ENCODE data around the gene PEDS1. TPM values are rescaled to one million over a fixed set of nuclear protein-coding genes. Genes with fewer than 3 reads are reported as not detected.

Gene PEDS1
- total and polyA plus RNA-seq, 2 of the 13 experiments (the other 11 are each of a cell fraction or from before 2014, with no cell fraction given), result 30.5 to 93.9 TPM

DNA sequence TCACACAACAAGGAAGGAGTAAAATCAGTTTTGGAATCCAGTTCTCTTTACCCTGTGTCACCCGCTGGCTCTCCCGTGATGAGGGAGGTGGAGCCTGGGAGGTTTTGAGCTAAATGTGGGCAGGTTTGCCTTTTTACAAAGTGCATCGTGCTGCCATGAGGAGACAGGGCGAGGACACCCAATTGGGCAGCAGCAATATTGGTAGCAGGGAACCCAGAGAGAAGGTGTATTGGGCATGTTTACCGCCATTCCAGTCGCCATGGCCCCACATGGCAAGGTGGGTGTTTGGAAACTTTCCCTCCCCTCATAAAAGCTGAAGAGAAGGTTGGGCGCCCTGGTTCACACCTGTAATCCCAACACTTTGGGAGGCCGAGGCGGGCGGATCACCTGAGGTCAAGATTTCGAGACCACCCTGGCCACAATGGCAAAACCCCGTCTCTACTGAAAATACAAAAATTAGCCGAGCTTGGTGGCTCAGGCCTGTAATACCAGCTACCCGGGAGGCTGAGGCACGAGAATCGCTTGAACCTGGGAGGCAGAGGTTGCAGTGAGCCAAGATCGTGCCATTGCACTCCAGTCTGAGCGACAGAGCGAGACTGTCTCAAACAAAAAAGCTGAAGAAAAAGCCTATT is 37.0 kb downstream of the PEDS1 start (continued):
- no peak for TF ChIP-seq ZNF354B (CRISPR knock-in tag; IDR thresholded peaks at IDR 0.05)
- TF ChIP-seq ZNF724P (CRISPR knock-in tag; IDR thresholded peaks at IDR 0.05; ENCODE audit: borderline replicate concordance), result no peak
- TF ChIP-seq ZNF768 (CRISPR knock-in tag; IDR thresholded peaks at IDR 0.05), result no peak
- TF ChIP-seq, protein P1, sequence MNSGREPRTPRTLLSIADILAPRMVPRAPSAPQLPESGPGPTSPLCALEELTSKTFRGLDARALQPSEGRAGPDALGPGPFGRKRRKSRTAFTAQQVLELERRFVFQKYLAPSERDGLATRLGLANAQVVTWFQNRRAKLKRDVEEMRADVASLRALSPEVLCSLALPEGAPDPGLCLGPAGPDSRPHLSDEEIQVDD (CRISPR knock-in tag; IDR thresholded peaks at IDR 0.05; ENCODE audit: borderline replicate concordance), result no peak
- TF ChIP-seq ATAD3A (CRISPR knock-in tag; IDR thresholded peaks at IDR 0.05), result no peak
- TF ChIP-seq, protein P2, sequence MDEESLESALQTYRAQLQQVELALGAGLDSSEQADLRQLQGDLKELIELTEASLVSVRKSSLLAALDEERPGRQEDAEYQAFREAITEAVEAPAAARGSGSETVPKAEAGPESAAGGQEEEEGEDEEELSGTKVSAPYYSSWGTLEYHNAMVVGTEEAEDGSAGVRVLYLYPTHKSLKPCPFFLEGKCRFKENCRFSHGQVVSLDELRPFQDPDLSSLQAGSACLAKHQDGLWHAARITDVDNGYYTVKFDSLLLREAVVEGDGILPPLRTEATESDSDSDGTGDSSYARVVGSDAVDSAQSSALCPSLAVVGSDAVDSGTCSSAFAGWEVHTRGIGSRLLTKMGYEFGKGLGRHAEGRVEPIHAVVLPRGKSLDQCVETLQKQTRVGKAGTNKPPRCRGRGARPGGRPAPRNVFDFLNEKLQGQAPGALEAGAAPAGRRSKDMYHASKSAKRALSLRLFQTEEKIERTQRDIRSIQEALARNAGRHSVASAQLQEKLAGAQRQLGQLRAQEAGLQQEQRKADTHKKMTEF (CRISPR knock-in tag; IDR thresholded peaks at IDR 0.05), result no peak
- TF ChIP-seq, protein P3, sequence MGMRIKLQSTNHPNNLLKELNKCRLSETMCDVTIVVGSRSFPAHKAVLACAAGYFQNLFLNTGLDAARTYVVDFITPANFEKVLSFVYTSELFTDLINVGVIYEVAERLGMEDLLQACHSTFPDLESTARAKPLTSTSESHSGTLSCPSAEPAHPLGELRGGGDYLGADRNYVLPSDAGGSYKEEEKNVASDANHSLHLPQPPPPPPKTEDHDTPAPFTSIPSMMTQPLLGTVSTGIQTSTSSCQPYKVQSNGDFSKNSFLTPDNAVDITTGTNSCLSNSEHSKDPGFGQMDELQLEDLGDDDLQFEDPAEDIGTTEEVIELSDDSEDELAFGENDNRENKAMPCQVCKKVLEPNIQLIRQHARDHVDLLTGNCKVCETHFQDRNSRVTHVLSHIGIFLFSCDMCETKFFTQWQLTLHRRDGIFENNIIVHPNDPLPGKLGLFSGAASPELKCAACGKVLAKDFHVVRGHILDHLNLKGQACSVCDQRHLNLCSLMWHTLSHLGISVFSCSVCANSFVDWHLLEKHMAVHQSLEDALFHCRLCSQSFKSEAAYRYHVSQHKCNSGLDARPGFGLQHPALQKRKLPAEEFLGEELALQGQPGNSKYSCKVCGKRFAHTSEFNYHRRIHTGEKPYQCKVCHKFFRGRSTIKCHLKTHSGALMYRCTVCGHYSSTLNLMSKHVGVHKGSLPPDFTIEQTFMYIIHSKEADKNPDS (CRISPR knock-in tag; IDR thresholded peaks at IDR 0.05), result no peak
- TF ChIP-seq, protein P4, sequence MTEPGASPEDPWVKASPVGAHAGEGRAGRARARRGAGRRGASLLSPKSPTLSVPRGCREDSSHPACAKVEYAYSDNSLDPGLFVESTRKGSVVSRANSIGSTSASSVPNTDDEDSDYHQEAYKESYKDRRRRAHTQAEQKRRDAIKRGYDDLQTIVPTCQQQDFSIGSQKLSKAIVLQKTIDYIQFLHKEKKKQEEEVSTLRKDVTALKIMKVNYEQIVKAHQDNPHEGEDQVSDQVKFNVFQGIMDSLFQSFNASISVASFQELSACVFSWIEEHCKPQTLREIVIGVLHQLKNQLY (CRISPR knock-in tag; IDR thresholded peaks at IDR 0.05), result no peak
- TF ChIP-seq, protein P5, sequence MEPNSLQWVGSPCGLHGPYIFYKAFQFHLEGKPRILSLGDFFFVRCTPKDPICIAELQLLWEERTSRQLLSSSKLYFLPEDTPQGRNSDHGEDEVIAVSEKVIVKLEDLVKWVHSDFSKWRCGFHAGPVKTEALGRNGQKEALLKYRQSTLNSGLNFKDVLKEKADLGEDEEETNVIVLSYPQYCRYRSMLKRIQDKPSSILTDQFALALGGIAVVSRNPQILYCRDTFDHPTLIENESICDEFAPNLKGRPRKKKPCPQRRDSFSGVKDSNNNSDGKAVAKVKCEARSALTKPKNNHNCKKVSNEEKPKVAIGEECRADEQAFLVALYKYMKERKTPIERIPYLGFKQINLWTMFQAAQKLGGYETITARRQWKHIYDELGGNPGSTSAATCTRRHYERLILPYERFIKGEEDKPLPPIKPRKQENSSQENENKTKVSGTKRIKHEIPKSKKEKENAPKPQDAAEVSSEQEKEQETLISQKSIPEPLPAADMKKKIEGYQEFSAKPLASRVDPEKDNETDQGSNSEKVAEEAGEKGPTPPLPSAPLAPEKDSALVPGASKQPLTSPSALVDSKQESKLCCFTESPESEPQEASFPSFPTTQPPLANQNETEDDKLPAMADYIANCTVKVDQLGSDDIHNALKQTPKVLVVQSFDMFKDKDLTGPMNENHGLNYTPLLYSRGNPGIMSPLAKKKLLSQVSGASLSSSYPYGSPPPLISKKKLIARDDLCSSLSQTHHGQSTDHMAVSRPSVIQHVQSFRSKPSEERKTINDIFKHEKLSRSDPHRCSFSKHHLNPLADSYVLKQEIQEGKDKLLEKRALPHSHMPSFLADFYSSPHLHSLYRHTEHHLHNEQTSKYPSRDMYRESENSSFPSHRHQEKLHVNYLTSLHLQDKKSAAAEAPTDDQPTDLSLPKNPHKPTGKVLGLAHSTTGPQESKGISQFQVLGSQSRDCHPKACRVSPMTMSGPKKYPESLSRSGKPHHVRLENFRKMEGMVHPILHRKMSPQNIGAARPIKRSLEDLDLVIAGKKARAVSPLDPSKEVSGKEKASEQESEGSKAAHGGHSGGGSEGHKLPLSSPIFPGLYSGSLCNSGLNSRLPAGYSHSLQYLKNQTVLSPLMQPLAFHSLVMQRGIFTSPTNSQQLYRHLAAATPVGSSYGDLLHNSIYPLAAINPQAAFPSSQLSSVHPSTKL (CRISPR knock-in tag; IDR thresholded peaks at IDR 0.05), result no peak
- TF ChIP-seq IKZF4 (CRISPR knock-in tag; IDR thresholded peaks at IDR 0.05; ENCODE audit: borderline replicate concordance, low read depth, not compliant biosample characterization), result peak; percentile 74
- no peak for TF ChIP-seq ZNF839 (CRISPR knock-in tag; IDR thresholded peaks at IDR 0.05; ENCODE audit: borderline replicate concordance)
- no peak for TF ChIP-seq NCOA5 (CRISPR knock-in tag; IDR thresholded peaks at IDR 0.05)
- TF ChIP-seq, protein P6, sequence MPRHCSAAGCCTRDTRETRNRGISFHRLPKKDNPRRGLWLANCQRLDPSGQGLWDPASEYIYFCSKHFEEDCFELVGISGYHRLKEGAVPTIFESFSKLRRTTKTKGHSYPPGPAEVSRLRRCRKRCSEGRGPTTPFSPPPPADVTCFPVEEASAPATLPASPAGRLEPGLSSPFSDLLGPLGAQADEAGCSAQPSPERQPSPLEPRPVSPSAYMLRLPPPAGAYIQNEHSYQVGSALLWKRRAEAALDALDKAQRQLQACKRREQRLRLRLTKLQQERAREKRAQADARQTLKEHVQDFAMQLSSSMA (CRISPR knock-in tag; IDR thresholded peaks at IDR 0.05), result peak; percentile 39; the same call in 1 of the 2 replicates
- no peak for TF ChIP-seq ZFP37 (CRISPR knock-in tag; IDR thresholded peaks at IDR 0.05; ENCODE audit: borderline replicate concordance)
- 0 out of 2 replicates have a peak, but pooled peaks have one; percentile 42 for TF ChIP-seq ZNF230 (CRISPR knock-in tag; IDR thresholded peaks at IDR 0.05)
- TF ChIP-seq ZFP36L2 (CRISPR knock-in tag; IDR thresholded peaks at IDR 0.05), result no peak
- 0 out of 2 replicates have a peak, but pooled peaks have one; percentile 1 for TF ChIP-seq ZNF619 (CRISPR knock-in tag; IDR thresholded peaks at IDR 0.05)
- TF ChIP-seq, protein P7, sequence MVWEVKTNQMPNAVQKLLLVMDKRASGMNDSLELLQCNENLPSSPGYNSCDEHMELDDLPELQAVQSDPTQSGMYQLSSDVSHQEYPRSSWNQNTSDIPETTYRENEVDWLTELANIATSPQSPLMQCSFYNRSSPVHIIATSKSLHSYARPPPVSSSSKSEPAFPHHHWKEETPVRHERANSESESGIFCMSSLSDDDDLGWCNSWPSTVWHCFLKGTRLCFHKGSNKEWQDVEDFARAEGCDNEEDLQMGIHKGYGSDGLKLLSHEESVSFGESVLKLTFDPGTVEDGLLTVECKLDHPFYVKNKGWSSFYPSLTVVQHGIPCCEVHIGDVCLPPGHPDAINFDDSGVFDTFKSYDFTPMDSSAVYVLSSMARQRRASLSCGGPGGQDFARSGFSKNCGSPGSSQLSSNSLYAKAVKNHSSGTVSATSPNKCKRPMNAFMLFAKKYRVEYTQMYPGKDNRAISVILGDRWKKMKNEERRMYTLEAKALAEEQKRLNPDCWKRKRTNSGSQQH (CRISPR knock-in tag; IDR thresholded peaks at IDR 0.05; ENCODE audit: low read depth), result no peak
- no peak for TF ChIP-seq FOXC1 (CRISPR knock-in tag; IDR thresholded peaks at IDR 0.05; ENCODE audit: borderline replicate concordance)

Data from HepG2 (cell line).